Activated CD8-positive, alpha-beta memory T cell treated with anti-CD3 and anti-CD28 coated beads for 36 hours (primary cell): ENCODE results near the gene DCC. TPM values are rescaled to one million over a fixed set of nuclear protein-coding genes. Genes with fewer than 3 reads are reported as not detected.

Source experiments
- CTCF ChIA-PET: fragments of 350-600 bp; sonication (Branson Sonifier 250); formaldehyde crosslinking; loops from one replicate; lab custom pipeline; 2021; ENCODE audit warnings: antibody characterized with exemption; lab: Charles Lee
- POLR2A ChIA-PET: fragments of 350-600 bp; sonication (Branson Sonifier 250); formaldehyde crosslinking; loops from one replicate; lab custom pipeline; 2021; ENCODE audit warnings: antibody characterized with exemption; lab: Charles Lee
- total RNA-seq, 2 experiments: library from RNA; stranded (reverse); gene quantifications; one replicate each; pipeline ENCODE4 v1.2.3, GENCODE V29; 2021

Gene DCC, protein sequence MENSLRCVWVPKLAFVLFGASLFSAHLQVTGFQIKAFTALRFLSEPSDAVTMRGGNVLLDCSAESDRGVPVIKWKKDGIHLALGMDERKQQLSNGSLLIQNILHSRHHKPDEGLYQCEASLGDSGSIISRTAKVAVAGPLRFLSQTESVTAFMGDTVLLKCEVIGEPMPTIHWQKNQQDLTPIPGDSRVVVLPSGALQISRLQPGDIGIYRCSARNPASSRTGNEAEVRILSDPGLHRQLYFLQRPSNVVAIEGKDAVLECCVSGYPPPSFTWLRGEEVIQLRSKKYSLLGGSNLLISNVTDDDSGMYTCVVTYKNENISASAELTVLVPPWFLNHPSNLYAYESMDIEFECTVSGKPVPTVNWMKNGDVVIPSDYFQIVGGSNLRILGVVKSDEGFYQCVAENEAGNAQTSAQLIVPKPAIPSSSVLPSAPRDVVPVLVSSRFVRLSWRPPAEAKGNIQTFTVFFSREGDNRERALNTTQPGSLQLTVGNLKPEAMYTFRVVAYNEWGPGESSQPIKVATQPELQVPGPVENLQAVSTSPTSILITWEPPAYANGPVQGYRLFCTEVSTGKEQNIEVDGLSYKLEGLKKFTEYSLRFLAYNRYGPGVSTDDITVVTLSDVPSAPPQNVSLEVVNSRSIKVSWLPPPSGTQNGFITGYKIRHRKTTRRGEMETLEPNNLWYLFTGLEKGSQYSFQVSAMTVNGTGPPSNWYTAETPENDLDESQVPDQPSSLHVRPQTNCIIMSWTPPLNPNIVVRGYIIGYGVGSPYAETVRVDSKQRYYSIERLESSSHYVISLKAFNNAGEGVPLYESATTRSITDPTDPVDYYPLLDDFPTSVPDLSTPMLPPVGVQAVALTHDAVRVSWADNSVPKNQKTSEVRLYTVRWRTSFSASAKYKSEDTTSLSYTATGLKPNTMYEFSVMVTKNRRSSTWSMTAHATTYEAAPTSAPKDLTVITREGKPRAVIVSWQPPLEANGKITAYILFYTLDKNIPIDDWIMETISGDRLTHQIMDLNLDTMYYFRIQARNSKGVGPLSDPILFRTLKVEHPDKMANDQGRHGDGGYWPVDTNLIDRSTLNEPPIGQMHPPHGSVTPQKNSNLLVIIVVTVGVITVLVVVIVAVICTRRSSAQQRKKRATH (N-terminal part only)
- total RNA-seq = not detected

DNA sequence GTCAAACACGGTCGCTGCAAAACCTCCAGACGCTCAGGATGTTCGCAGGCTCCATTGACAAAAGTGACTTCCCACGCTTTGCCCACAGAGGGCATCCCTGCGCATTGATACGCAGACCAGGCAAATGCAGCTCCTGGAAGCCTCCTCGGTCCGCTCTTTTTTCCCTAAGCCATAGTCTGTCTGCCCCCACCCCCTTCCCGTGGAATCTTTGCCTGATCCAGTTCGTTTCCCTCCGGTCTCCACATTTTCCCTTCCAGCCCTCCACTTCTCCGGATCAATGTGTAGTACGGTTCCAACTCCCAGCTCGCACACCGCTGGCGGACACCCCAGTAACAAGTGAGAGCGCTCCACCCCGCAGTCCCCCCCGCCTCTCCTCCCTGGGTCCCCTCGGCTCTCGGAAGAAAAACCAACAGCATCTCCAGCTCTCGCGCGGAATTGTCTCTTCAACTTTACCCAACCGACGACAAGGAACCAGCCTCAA lies at the start of gene DCC:
TSS of gene DCC (plus strand) at position 307 of the 481 bp plus-strand sequence. CDS start 591 bp downstream, outside the sequence.
- CTCF ChIA-PET = no interaction called here

DNA sequence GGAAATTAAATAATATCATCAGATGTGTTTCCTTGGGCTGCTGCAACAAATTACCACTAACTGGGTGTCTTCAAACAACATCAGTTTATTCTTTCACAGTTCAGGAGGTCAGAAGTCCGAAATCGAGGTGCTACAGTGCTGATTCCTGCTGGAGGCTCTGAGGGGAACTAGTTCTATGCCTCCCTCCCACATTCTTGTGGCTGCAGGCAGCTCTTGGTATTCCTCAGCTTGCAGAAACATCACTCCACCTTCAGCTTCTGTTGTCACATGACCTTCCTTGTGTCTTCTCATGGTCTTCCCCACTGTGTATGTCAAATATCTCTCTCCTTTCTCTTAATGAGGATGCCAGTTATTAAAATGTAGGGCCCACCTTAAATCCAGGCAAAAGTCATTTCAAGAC lies 29.3 kb upstream of the DCC start:
- CTCF ChIA-PET = no interaction called here
- POLR2A ChIA-PET = no interaction called here

More for the DNA sequence above, at the start of gene DCC:
- POLR2A ChIA-PET = no interaction called here

DNA sequence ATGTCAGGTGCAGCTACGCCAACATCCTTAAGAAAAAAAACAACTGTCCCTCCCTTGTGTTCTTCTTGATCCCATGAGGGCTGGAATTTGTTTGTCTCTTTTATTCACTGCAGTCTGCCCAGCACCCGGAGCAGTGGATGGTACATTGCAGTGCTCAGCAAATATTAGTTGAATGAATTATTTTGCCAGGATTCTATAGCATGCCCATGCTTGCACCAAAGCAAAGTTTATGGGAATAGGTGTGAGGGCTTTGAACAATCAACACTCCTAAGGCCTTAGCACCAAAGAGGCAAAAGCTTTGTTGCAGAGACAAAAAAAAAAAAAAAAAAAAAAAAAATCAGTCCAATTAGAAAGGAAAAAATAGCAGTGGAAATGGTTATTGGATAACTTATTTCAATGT lies 28.7 kb upstream of the DCC start:
- ChIA-PET POLR2A (no interaction called here), CTCF (no interaction called here)

DNA sequence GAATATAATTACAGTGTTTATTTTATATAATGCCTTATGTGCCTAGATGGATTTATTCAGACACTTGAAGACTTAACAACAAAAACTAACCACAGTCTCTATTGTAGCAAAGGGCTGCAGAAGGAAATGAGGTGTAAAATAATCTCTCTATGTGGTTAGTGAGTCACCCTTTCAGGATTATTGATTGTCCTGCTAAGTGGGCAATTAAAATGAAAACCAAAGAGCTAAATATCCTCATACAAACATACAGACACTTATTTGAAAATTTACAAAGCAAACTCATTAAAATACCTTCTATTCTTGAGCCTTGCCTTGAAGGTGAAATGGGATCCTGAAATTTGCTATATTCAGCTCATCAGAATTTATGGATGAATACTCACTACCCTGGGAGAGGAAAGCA lies 27.7 kb upstream of the DCC start:
- ChIA-PET POLR2A (no interaction called here), CTCF (no interaction called here)

DNA sequence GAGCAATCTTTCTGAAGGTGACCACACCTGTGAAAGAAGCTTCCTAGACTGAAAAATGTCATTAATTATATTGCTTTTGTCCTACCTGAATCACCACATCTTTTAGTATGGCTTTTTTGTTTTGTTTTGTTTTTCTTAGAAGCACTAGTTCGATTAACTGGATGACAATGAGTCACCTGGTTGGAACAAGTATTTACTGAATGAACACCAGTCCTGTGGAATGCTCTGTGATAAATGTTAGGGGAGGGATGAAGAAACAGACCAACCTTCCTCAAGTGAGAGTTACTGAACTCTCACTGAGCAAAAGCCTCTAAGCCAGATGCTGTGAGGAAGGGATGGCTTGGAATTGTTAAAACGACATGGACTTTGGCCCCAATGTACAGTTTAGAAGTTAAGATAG lies 26.8 kb upstream of the DCC start:
- CTCF ChIA-PET = no interaction called here
- POLR2A ChIA-PET = no interaction called here

DNA sequence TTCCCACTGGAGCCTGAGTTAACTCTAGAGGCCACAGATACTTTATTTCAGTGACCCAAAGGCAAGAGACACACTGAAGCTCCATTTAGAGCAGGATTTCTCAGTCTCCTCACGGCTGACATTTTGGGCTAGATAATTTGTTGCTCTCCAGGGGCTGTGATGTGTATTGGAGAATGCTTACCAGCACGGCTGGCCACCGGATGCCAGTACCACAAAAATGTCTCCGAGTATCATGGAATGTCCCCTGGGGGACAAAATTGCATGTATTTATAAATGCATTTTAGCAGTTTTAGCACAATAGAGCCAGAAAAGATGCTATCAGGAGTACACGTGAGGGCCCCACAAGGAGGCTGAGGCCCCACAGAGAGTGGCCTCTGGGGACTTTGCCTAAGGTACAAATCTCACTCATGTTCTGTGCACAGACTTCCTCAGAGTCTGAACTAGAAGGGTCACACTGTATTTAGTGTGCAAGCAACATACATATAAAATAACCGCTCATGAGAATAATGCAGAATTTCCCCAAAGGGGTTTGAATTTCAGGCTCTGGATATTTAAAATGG lies 20.5 kb upstream of the DCC start:
- CTCF ChIA-PET = no interaction called here

DNA sequence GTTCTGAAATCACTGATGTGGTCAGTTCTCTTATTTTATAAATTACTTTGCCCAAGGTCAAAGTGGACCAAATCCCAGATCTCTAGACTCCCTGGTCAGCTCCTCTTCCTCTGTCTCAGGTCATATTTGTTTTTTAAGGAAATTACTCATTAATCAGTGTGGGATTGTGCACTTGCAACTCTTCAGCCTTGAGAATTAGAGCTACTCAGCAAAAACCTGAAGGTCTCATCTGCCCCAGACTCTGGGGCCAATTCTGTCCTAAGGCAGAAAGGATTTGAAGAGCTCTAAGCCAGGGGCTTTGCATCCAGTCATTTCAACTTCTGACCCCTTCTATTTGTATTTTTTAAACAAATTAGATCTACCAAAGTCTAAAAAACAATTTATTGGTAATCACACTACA lies 17.7 kb upstream of the DCC start:
- ChIA-PET POLR2A (no interaction called here), CTCF (no interaction called here)

More for the DNA sequence above, 20.5 kb upstream of the DCC start:
- POLR2A ChIA-PET = no interaction called here

DNA sequence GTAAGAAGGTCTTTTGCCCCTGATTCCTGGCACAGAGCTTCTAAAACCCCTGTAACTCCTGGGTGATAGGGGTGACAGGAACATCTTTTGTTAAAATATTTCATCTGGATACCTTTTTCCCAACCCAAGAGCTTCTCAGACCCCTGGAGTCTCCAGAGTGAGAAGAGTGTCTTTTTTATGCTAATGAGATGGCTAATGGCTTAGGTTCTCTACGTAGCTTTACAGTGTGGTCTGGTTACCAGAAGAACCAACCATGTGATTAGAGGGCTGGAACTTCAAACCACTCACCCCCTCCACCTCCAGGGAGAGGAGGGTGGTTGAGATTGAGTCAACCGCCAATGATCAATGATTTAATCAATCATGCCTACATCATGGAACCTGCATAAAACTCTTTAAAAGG lies 16.2 kb upstream of the DCC start:
- ChIA-PET CTCF (no interaction called here), POLR2A (no interaction called here)

DNA sequence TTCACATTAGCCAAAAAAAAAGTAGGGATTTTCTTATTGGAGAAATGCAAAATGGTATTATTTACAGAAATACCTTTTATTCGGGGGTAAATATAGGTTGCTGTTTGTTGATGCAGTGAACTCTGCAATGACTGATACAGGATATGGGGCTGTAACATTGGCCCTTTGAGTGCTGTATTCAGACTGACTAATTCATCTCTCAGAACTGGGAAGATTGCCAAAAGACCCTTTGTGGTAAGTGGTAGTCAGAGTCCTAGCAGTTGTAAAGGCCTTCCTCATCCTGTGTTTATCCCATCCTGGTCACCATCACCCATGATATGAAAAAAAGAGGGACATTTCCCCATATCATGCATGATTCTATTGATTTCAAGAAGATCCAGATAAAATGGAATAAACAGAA lies 14.0 kb upstream of the DCC start:
- ChIA-PET CTCF (no interaction called here), POLR2A (no interaction called here)

DNA sequence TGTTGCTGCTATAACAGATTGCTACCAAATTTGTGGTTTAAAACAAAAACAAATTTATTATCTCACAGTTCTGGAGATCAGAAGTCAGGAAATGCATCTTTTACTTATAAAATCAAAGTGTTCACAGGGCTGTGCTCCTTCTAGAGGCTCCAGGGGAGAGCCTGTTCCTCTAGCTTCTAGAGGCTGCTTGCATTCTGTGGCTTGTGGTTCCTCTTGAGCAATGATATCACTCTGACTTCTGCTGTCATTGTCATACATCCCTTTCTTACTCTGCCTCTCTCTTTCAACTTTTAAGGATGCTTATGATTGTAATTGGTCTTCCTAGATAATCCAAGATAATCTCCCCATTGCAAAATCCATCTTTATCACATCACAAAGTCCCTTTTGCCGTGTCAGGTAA lies 6.1 kb upstream of the DCC start:
- CTCF ChIA-PET = no interaction called here
- POLR2A ChIA-PET = no interaction called here

DNA sequence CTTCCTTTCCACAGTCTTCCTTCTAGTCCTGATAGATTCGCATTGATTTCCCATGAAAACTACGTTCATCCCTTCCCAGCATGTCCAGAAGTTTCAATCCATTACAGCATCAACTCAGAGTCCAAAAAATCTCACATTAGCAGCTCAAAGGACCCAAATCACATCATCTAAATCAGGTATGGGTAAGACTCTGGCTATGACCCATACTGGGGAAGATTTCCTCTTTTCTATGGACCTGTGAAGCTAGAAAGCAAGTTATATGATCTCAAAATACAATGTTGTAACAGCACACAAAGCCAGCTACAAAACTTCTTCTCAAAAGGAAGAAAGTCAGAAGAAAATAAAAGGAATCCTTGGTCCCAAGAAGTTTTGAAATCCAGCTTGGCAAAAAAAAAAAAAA lies 5.7 kb upstream of the DCC start:
- ChIA-PET CTCF (no interaction called here), POLR2A (no interaction called here)

DNA sequence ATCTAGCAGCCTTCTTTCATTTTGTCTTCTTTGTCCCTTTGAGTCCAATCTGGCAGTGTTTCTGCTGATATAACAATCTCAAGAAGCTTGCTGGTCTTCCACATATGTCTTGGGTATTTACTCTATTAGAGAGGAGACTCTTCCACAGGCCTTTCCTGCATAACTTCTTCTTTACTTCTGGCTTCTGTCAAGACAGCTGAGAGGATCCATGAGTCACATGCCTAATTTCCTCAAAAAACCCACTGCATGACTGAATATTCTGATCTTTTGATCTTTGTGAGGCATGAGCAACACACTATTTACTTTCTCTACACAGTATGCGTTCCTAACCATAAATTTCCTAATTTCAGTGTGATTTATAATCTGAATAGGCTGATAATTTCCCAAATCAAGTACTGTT lies 5.1 kb upstream of the DCC start:
- ChIA-PET CTCF (no interaction called here), POLR2A (no interaction called here)

DNA sequence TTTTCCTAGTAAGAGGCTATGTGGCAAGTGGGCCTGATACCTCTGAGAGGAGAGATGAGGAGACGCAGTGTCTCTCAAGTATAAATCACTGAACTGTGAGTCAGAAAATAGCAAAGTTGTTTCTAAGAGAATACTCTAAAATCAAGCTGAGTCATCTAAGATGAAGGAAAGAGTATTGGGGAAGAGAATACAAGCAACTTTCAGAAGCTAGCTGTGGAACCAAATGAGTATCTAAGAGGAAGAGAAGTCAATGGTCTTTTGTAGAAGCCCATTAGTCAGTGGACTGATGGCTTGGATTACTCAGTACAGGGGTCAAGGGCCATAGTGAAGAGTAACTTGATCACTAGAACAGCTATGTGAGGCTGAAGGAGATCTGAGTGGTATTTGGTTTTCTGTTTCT lies 2.7 kb upstream of the DCC start:
- POLR2A ChIA-PET = interaction anchor here (0.6 kb wide), 1 partner anchor 1446 kb away, joined by 4 read pairs; no protein-coding TSS in a partner anchor
- CTCF ChIA-PET = no interaction called here

DNA sequence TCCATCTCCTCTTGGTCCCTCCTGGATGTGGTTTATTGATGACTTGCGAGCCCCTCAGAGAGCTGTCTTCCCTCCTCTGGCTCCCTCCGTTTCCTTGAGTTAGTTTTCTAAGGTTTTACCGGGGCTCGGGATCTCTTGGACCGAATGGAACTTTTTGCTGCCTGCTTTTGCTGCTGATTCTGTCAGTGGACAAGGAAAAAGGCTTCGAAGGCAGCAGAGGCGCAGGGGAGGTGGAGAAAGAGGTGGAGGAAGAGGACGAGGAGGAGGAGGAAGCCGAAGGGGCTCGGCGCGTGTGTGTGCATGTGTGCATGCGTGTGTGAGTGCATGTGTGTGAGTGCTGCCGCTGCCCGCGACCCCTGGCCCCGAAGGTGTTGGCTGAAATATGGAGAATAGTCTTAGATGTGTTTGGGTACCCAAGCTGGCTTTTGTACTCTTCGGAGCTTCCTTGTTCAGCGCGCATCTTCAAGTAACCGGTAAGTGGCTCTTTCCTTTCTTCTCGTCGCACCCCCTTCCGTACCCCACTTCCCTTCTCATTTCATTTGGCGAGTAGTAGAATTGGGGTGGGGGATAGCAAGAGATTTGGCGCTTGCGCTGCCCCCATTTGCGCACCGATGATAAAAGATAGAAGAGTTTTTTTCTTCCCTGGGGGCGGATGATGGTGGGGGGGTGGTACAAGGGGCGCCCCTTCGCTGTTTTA lies 557 bp downstream of the DCC start:
- ChIA-PET CTCF (no interaction called here), POLR2A (no interaction called here)

DNA sequence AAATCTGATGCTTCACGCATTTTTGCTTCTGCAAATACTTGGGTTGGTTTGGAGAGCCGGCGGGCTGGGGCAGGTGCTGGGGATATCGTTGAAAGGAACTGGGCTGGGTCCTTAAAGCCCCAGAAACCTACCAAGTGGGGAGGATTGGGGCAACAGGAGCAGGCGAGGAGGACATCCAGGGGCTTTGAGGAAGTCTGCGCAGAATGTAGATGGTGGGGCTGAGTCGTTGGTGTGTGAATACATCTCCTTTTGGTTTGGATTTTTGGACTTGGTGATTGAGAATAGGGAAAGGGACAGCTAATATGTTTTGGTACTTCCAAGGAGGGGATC lies 1.1 kb downstream of the DCC start:
- ChIA-PET CTCF (no interaction called here), POLR2A (no interaction called here)

DNA sequence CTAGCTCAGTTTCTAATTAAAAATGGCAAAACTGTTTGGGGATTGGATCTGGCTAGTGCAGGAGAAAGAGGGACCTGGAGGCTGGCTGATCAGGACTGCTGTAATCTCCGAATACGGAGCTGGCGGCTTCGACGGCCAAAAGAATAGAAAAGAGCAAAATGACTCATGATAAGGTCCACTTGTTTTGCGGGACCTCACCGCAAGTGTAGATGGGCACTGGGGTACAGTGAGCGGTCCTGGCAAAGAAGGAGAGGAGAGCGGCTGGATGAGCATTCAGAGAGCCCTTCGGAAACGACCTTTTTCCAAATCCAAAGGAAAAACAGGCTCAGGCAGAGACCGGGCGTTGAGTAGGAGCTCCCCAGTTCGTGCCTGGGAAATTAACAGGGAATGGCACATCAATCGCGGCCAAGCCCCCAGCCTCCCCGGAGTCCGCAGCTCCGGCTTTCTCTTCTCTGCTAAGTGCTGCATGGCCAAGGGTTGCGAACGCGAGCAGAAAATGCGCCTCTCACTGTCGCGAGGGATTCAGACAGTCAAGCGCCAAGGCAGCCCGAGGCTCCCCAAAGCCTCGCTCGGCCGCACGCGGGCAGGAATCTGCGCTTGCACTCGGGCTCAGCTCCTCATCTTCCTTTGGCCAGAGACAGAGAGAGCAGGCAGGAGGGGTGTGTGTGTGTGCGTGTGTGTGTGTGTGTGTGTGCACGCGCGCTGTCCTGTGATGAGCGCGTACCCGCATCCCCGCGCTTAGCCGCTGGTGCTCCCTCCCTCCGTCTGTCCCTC lies 1.8 kb downstream of the DCC start:
- CTCF ChIA-PET = no interaction called here
- POLR2A ChIA-PET = no interaction called here

DNA sequence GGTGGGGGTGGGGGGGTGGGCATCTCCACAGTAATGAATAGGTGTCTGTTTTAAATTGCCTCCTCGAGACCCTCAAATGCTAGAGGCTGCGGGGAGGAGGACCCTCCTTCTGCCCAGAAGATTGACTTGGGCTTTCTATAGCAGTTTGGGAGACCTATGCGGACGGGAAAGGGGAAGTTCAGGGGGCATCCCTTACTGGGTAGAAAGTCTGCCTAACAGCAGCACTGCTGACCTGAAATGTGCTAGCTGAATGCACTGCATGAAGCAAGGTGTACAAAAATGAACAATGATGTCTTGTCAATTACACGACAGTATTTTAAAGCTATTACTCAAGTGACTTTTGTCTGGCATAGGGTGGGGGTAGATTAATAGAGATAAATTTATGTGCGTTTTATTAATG lies 2.5 kb downstream of the DCC start:
- ChIA-PET POLR2A (no interaction called here), CTCF (no interaction called here)

DNA sequence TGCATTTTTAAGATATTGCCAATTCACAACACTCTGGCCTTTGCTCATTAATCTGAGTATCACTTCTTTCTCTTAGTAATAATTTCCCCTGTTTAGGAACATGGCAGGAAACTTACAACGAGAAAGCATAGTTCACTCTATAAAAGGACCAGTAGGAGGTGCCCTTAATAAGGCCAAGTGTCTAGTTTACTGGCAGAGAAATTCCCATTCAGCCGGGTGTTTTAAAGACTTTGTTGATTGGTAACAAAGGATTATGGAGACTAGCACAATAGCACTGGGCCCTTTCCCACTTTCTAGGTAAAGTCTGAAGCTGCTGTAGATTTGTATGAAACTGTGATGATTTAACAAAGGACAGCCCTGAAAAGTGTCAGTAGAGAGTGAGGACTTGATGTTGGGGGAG lies 3.1 kb downstream of the DCC start:
- CTCF ChIA-PET = no interaction called here
- POLR2A ChIA-PET = no interaction called here
